ENCODE results near the gene TESK2. TPM values are rescaled to one million over a fixed set of nuclear protein-coding genes. Genes with fewer than 3 reads are reported as not detected.

The TESK2 gene
- total RNA-seq (2021): 13.8 and 17.5 TPM in 2 replicates
- percentile 64 among the genes with signal in this experiment for Bru-seq, nascent RNA
- BruChase-seq, experiment 1, labeled RNA remaining after a 2-hour chase: percentile 53 among the genes with signal in this experiment
- BruChase-seq, experiment 2, labeled RNA remaining after a 6-hour chase: percentile 52 among the genes with signal in this experiment
- long read RNA-seq, transcript TESK2-202 (11 exons, 3,074 nt): major isoform, 8 of 16 reads
- long read RNA-seq, partial matches to known transcripts: 2 of 16 reads
- long read RNA-seq, other reads (novel, unspliced or antisense): 6 of 16 reads

GRCh38 chr1:45490626-45491486 is at the start of gene TESK2:
Gene TESK2, minus strand, starts transcription at chr1:45491163. Its CDS starts 33,378 bp downstream, at chr1:45457785.
- Histone ChIP-seq H3K27me3 (ENCODE audit: insufficient read depth, low read depth) (no peaks in the 10 kb centered on the region), H3K4me1 (replicated peaks; ENCODE audit: insufficient read depth) (peaks cover 16% of the 10 kb centered on the region), H3K4me3 (peak within 1 kb of the TSS; percentile 73), H3K27ac (no peak within 1 kb of the TSS), H3K36me3 (ENCODE audit: low read depth) (no peaks in the 10 kb centered on the region), H4K20me1 (ENCODE audit: insufficient read depth) (no peaks in the 10 kb centered on the region), H3K9me3 (ENCODE audit: insufficient read depth, low read depth) (no peaks in the 10 kb centered on the region), H3K9me2 (ENCODE audit: insufficient read depth) (no peaks in the 10 kb centered on the region), H3K4me2 (peak within 1 kb of the TSS; percentile 88), H3K79me2 (ENCODE audit: low read depth) (no peaks in the 10 kb centered on the region), H3F3A (ENCODE audit: insufficient read depth, low read depth) (no peaks in the 10 kb centered on the region; the same call in 1 of the 2 replicates), H2AFZ (peak within 1 kb of the TSS; percentile 90)
- ChIA-PET CTCF (interaction anchor here (0.8 to 2.9 kb wide), 6 partner anchors 9 to 476 kb away, joined by 3 to 13 read pairs (median 6); partner anchors contain the start of genes CCDC163 and MMACHC), POLR2A (ENCODE audit: unreplicated experiment) (interaction anchor here (0.5 to 1.5 kb wide), 12 partner anchors 9 to 849 kb away, joined by 3 to 10 read pairs (median 4); partner anchors contain the start of genes CCDC163, HECTD3, MMACHC and PRDX1)
- BruUV-seq (replicated peaks): no TSS peak
- TF ChIP-seq, protein P1, sequence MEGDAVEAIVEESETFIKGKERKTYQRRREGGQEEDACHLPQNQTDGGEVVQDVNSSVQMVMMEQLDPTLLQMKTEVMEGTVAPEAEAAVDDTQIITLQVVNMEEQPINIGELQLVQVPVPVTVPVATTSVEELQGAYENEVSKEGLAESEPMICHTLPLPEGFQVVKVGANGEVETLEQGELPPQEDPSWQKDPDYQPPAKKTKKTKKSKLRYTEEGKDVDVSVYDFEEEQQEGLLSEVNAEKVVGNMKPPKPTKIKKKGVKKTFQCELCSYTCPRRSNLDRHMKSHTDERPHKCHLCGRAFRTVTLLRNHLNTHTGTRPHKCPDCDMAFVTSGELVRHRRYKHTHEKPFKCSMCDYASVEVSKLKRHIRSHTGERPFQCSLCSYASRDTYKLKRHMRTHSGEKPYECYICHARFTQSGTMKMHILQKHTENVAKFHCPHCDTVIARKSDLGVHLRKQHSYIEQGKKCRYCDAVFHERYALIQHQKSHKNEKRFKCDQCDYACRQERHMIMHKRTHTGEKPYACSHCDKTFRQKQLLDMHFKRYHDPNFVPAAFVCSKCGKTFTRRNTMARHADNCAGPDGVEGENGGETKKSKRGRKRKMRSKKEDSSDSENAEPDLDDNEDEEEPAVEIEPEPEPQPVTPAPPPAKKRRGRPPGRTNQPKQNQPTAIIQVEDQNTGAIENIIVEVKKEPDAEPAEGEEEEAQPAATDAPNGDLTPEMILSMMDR (conservative IDR thresholded peaks at IDR 0.05): 0 out of 2 replicates have a peak, but pooled peaks have one; percentile 20
- no peak for TF ChIP-seq EZH2 (IDR thresholded peaks at IDR 0.05; ENCODE audit: low read depth)
- intact Hi-C loops (cut with micrococcal nuclease; ENCODE audit: unreplicated experiment): loop anchor here (1.0 to 10.0 kb wide), 6 partner anchors 80 to 760 kb away; partner anchors contain the start of gene RNU5D-1
- peak; percentile 100 for DNase-seq

DNA sequence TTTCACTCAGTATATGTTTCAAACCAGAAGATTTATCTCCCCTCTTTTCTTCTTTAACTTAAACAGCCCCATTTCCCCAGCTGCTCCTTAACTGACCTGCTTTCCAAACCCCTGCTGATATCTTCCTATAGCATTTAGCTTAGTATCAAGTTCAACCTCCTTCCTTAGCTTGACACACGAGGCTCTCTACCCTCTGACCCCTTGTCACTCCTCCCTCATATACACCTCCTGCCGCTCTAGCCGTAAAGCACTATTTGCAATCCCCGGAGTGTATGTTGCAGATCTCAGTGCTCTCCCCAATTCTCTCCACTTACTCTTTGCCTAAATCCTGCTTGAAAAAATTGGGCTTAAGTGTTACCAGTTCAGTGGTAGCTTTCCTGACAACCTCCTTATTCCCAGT is 45.9 kb upstream of the TESK2 start:
- Histone ChIP-seq H3K79me2 (ENCODE audit: low read depth) (no peaks in the 10 kb centered on the region), H4K20me1 (ENCODE audit: insufficient read depth) (no peaks in the 10 kb centered on the region), H3K27ac (no peak overlapping the region), H2AFZ (no peak overlapping the region), H3K4me1 (replicated peaks; ENCODE audit: insufficient read depth) (peaks cover 13% of the 10 kb centered on the region), H3K36me3 (ENCODE audit: low read depth) (no peaks in the 10 kb centered on the region), H3K9me2 (ENCODE audit: insufficient read depth) (no peaks in the 10 kb centered on the region), H3K9me3 (ENCODE audit: insufficient read depth, low read depth) (no peaks in the 10 kb centered on the region), H3K4me2 (no peak overlapping the region), H3K4me3 (no peak overlapping the region), H3F3A (ENCODE audit: insufficient read depth, low read depth) (peaks cover 14% of the 10 kb centered on the region; the same call in 1 of the 2 replicates), H3K27me3 (ENCODE audit: insufficient read depth, low read depth) (no peaks in the 10 kb centered on the region)
- intact Hi-C loops (cut with micrococcal nuclease; ENCODE audit: unreplicated experiment): no loop called here
- ChIA-PET CTCF (interaction anchor here (0.8 to 1.4 kb wide), 2 partner anchors 9 to 43 kb away, joined by 4 to 6 read pairs; no protein-coding TSS in a partner anchor), POLR2A (ENCODE audit: unreplicated experiment) (interaction anchor here (0.6 to 0.7 kb wide), 2 partner anchors 11 to 12 kb away, joined by 3 to 7 read pairs; no protein-coding TSS in a partner anchor)
- no TSS peak for BruUV-seq (replicated peaks)
- no peak for DNase-seq
- no peak for TF ChIP-seq EZH2 (IDR thresholded peaks at IDR 0.05; ENCODE audit: low read depth)
- TF ChIP-seq, protein P1 (conservative IDR thresholded peaks at IDR 0.05): no peak

Data from PC-9 (cell line).